ENCODE results near the gene RPL11.
"Not testable (repeated sequence)": the region's sequence is repeated elsewhere in the genome, so short reads cannot be mapped to it uniquely, and the experiment has no call there.

Gene RPL11

GRCh38 chr1:23691499-23692307 lies at the start of gene RPL11:
RPL11 (plus strand) TSS chr1:23691806; CDS start chr1:23691824, 18 bp downstream.
- peak; percentile 84 for DNase-seq

- DNase-seq: no peak
Measured at GRCh38 chr1:23643736-23644554, 47.7 kb upstream of the RPL11 start.

- no peak for DNase-seq
Measured at GRCh38 chr1:23644555-23644866, 47.1 kb upstream of the RPL11 start.

- no peak for DNase-seq
Measured at GRCh38 chr1:23645338-23645737, 46.3 kb upstream of the RPL11 start.

- no peak for DNase-seq
Measured at GRCh38 chr1:23646091-23646490, 45.5 kb upstream of the RPL11 start.

- no peak for DNase-seq
Measured at GRCh38 chr1:23646541-23646940, 45.1 kb upstream of the RPL11 start.

GRCh38 chr1:23648576-23648975 lies 43.0 kb upstream of the RPL11 start:
- DNase-seq: no peak

- DNase-seq: not testable (repeated sequence)
Measured at GRCh38 chr1:23649157-23649556, 42.4 kb upstream of the RPL11 start.

GRCh38 chr1:23650344-23650990 lies 41.1 kb upstream of the RPL11 start:
- no peak for DNase-seq

GRCh38 chr1:23651069-23651808 lies 40.4 kb upstream of the RPL11 start:
- DNase-seq: no peak

- peak; percentile 50 for DNase-seq
Measured at GRCh38 chr1:23657659-23658275, 33.8 kb upstream of the RPL11 start.

- DNase-seq: no peak
Measured at GRCh38 chr1:23660671-23661070, 30.9 kb upstream of the RPL11 start.

GRCh38 chr1:23661887-23662286 lies 29.7 kb upstream of the RPL11 start:
- no peak for DNase-seq

- DNase-seq: no peak
Measured at GRCh38 chr1:23664837-23665795, 26.5 kb upstream of the RPL11 start.

GRCh38 chr1:23667411-23667810 lies 24.2 kb upstream of the RPL11 start:
- no peak for DNase-seq

GRCh38 chr1:23670709-23671108 lies 20.9 kb upstream of the RPL11 start:
- DNase-seq: no peak

GRCh38 chr1:23673086-23673813 lies 18.4 kb upstream of the RPL11 start:
- peak; percentile 13 for DNase-seq

GRCh38 chr1:23679815-23680214 lies 11.8 kb upstream of the RPL11 start:
- DNase-seq: no peak

GRCh38 chr1:23682946-23683345 lies 8.7 kb upstream of the RPL11 start:
- no peak for DNase-seq

GRCh38 chr1:23684415-23684814 lies 7.2 kb upstream of the RPL11 start:
- DNase-seq: no peak

- DNase-seq: not testable (repeated sequence)
Measured at GRCh38 chr1:23685197-23685596, 6.4 kb upstream of the RPL11 start.
